Pancreas (tissue), 10 donors: ENCODE results near the gene PAM16. TPM values are rescaled to one million over a fixed set of nuclear protein-coding genes. Genes with fewer than 3 reads are reported as not detected.

ENCODE experiments used
- ATAC-seq, 4 donors: fragments of 200-7000 bp; cut with Tn5 transposase; one replicate each; pipeline versions ENCODE4 v1.8.0 to v1.9.1; 2020; ENCODE audit warnings: mild to moderate bottlenecking in 4 of 4, moderate library complexity in 4 of 4
- DNase-seq, 6 donors: peaks; one replicate each; pipeline ENCODE4 v3.0.0-alpha.2; 2020
- FAIRE-seq: peaks from 2 replicates; lab custom pipeline; 2012; peaks lifted over from hg19 to GRCh38; lab: Jason Lieb, UNC
- H3K27ac ChIP-seq, 4 donors: fragments of 200-600 bp; sonication (generic); 1 replicate in 3 of 4; 2 replicates in 1 of 4; pipeline versions ENCODE4 v1.5.0 to v1.8.0; 2020
- H3K27me3 ChIP-seq, 4 donors: fragments of 200-600 bp; one replicate each; pipeline ENCODE4 v1.8.0; 2021
- H3K36me3 ChIP-seq, 3 donors: fragments of 200-600 bp; sonication (generic) in 1 of 3; one replicate each; pipeline versions ENCODE4 v1.5.0 to v1.8.0; 2020 to 2021
- H3K4me1 ChIP-seq, 3 donors: fragments of 200-600 bp; one replicate each; pipeline ENCODE4 v1.8.0; 2021
- H3K4me3 ChIP-seq, 4 donors: fragments of 200-600 bp; sonication (generic) in 2 of 4; one replicate each; pipeline versions ENCODE4 v1.5.0 to v1.8.0; 2020 to 2021
- H3K9me3 ChIP-seq, 4 donors: fragments of 200-600 bp; one replicate each; pipeline ENCODE4 v1.8.0; 2021
- WGBS, 2 donors: extraction: QIAGEN DNeasy Blood & Tissue Kit; methylation state at CpG; one replicate each; pipeline ENCODE4 v1.1.7; 2013; 5-methylcytosine and 5-hydroxymethylcytosine counted together
- intact Hi-C, 3 donors: fragments of 100-400 bp; cut with DNase I; formaldehyde crosslinking; loops; one replicate each; pipeline versions ENCODE4 v1.11.1 to v1.14.2; 2022
- polyA plus RNA-seq, 2 donors: library from polyadenylated mRNA; stranded (reverse); fragments of 200-250 nt; gene quantifications; one replicate each; pipeline ENCODE4 v1.2.3, GENCODE V29; 2013
- total RNA-seq, 6 donors: library from RNA; stranded (reverse); fragmentation: NEBNext Ultra II Directional in 4 of 6; extraction: Animal tissue kit (Norgen Biotek cat#: 25700) in 4 of 6; gene quantifications; one replicate each; pipeline versions ENCODE4 v1.2.1 to v1.2.4, GENCODE V29; 2021 to 2023
- TF ChIP-seq, protein P1 (sequence below), 4 donors: fragments of 200-600 bp; sonication (generic) in 3 of 4; IDR thresholded peaks; one replicate each; pipeline versions ENCODE4 v1.5.0 to v1.8.0; 2021; ENCODE audit warnings: antibody characterized with exemption in 4 of 4
- donor health status: healthy with polysubstance abuse.
- donor health status: DM: no; HTN: no; CAD: no; lungs with moderate emphysema.
- donor health status: DM: no; HTN: no; CAD: no.
- donor health status: control.
- donor health status: control.
- donor health status: Bipolar disorder and iron deficiency.
- donor health status: DM: yes; HTN: yes; CAD: no.
- donor health status: DM: no; HTN: no; CAD: no.
- donor health status: DM: no; HTN: no; CAD: no.
- donor health status: DM: yes; HTN: yes; CAD: no.

PAM16 gene
- total and polyA plus RNA-seq, 8 donors, result 12.2 to 106 (median 27.2) TPM

DNA sequence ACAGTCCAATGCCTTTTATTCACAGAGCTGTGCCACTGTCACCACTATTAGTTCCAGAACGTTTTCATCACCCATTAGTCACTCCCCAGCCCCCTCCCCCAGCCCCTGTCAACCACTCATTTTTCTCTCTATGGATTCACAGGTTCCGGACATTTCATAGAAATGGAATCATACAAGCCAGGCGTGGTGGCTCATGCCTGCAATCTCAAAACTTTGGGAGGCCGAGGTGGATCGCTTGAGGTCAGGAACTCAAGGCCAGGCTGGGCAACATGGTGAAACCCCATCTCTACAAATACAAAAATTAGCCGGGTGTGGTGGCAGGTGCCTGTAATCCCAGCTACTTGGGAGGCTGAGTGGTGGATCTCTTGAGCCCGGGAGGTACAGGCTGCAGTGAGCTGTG is 759 bp upstream of the PAM16 start:
- DNase-seq (no peak), FAIRE-seq (no peak), ATAC-seq (no peak)
- no peak overlapping the region for H3K27ac ChIP-seq
- no peaks in the 10 kb centered on the region for H3K9me3 ChIP-seq
- intact Hi-C loops, result no loop called here
- TF ChIP-seq, protein P1, sequence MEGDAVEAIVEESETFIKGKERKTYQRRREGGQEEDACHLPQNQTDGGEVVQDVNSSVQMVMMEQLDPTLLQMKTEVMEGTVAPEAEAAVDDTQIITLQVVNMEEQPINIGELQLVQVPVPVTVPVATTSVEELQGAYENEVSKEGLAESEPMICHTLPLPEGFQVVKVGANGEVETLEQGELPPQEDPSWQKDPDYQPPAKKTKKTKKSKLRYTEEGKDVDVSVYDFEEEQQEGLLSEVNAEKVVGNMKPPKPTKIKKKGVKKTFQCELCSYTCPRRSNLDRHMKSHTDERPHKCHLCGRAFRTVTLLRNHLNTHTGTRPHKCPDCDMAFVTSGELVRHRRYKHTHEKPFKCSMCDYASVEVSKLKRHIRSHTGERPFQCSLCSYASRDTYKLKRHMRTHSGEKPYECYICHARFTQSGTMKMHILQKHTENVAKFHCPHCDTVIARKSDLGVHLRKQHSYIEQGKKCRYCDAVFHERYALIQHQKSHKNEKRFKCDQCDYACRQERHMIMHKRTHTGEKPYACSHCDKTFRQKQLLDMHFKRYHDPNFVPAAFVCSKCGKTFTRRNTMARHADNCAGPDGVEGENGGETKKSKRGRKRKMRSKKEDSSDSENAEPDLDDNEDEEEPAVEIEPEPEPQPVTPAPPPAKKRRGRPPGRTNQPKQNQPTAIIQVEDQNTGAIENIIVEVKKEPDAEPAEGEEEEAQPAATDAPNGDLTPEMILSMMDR (IDR thresholded peaks at IDR 0.05), result no peak
- H3K36me3 ChIP-seq, result no peaks in the 10 kb centered on the region
- 66 to 74% methylated on average over 7 of the region's 7 CpGs for WGBS, 2 donors
- H3K27me3 ChIP-seq, result no peaks in the 10 kb centered on the region
- H3K4me3 ChIP-seq, result no peak overlapping the region
- peaks cover 0 to 16% (median 0%) of the 10 kb centered on the region in 3 donors for H3K4me1 ChIP-seq

DNA sequence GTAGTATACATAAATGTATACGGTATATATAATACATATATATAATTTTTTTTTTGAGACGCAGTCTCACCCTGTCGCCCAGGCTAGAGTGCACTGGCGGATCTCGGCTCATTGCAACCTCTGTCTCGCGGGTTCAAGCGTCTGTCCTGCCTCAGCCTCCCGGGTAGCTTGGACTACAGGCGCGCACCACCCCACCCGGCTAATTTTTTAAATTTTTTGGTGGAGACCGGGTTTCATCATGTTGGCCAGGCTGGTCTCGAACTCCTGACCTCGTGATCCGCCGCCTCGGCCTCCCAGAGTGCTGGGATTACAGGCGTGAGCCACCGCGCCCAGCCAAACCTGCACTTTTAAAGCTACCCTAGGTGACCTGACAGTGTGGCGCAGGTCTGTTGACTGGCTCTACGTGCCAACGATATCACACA is 745 bp downstream of the PAM16 start:
- no peaks in the 10 kb centered on the region for H3K36me3 ChIP-seq
- WGBS, 2 donors, result 29 to 32% methylated on average over 24 of the region's 24 CpGs
- ATAC-seq, result no peak
- intact Hi-C loops, result no loop called here
- peak overlapping the region; percentile 63 to 98 (median 81) for H3K4me3 ChIP-seq
- no peaks in the 10 kb centered on the region for H3K27me3 ChIP-seq
- TF ChIP-seq, protein P1 (IDR thresholded peaks at IDR 0.05), result no peak
- H3K27ac ChIP-seq, result peak overlapping the region; percentile 40 to 84 (median 56)
- no peak for DNase-seq
- H3K9me3 ChIP-seq, result no peaks in the 10 kb centered on the region
- FAIRE-seq, result no peak
- H3K4me1 ChIP-seq, result peaks cover 8 to 28% (median 9%) of the 10 kb centered on the region in 3 donors

DNA sequence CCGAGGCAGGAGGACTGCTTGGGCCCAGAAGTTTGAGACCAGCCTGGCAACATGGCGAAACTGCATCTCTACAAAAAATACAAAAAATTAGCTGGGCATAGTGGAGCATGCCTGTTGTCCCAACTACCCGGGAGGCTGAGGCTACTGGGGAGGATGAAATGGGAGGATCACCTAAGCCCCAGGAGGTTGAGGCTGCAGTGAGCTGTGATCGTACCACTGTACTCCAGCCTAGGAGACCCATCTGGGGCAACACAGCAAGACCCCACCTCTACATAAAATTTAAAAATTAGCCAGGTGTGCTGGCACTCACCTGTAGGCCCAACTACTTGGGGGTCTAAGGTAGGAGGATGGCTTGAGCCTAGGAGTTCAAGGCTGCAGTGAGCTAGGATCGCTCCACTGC is 1.8 kb downstream of the PAM16 start:
- DNase-seq, result no peak
- no peaks in the 10 kb centered on the region for H3K36me3 ChIP-seq
- peaks cover 9 to 34% (median 10%) of the 10 kb centered on the region in 3 donors for H3K4me1 ChIP-seq
- FAIRE-seq, result no peak
- 96% methylated on average over 5 of the region's 5 CpGs for WGBS, 2 donors
- intact Hi-C loops, result no loop called here
- no peak for ATAC-seq
- TF ChIP-seq, protein P1 (IDR thresholded peaks at IDR 0.05), result no peak
- H3K27me3 ChIP-seq, result no peaks in the 10 kb centered on the region
- H3K27ac ChIP-seq, result no peak overlapping the region
- no peak overlapping the region for H3K4me3 ChIP-seq
- H3K9me3 ChIP-seq, result no peaks in the 10 kb centered on the region

DNA sequence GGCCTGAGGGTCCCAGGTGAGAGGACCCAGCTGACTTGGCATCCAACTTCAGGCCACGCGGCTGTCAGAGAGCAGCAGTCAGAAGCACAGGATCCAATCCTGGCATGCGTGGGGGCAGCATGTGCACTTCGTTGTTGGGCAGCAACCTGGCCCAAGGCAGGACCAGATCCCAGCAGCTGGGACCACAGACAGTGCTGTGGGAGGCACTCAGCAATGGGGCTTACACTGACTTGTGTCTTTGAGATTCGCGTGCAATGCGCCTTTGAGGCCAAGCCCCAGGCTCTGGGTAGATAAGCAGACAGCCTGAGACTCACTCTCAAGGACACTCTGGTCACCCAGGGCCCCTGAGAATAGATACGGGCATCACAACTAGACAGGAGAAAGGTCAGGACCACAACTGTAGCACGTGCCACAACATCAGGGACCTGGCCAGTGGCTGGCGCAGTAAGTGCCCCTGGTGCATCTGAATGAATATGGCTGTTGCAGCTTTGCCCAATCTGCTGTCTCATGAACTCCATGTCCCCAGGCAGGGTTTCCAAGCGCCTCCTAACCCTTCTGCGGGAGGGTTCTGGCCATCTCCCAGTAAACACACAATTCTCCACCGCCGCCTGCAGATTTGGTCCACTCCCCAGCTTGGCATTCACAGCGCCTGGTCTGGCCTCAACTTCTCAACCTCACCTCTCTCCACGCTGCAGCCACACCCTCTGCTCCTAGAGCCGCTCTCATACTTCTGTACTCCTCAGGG is 3.2 kb downstream of the PAM16 start:
- H3K36me3 ChIP-seq, result no peaks in the 10 kb centered on the region
- TF ChIP-seq, protein P1 (IDR thresholded peaks at IDR 0.05), result no peak
- H3K9me3 ChIP-seq, result no peaks in the 10 kb centered on the region
- no peak overlapping the region for H3K27ac ChIP-seq
- H3K4me1 ChIP-seq, result peaks cover 9 to 34% (median 10%) of the 10 kb centered on the region in 3 donors
- WGBS, 2 donors, result 69 to 71% methylated on average over 17 of the region's 17 CpGs
- intact Hi-C loops, result no loop called here
- H3K27me3 ChIP-seq, result no peaks in the 10 kb centered on the region
- ATAC-seq (no peak), FAIRE-seq (no peak), DNase-seq (peak in 1 of 6 donors; percentile 50)
- H3K4me3 ChIP-seq, result no peak overlapping the region

DNA sequence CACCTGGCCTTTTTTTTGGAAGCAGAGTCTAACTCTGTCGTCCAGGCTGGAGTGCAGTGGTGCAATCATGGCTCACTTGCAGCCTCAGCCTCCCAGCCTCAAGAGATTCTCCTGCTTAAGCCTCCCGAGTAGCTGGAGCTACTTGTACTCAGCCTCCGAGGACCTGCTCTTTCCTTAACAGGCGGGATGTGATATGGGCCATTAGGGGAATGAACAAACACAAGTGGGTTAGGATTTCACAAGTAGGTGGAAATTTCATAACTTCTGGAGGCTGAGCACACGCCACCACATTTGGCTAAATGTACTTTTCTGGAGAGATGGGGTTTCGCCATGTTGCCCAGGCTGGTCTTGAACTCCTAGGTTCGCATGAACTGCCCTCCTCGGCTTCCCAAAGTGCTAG is 4.1 kb downstream of the PAM16 start:
- ATAC-seq (no peak), FAIRE-seq (no peak), DNase-seq (no peak)
- H3K36me3 ChIP-seq, result no peaks in the 10 kb centered on the region
- H3K4me3 ChIP-seq, result no peak overlapping the region
- WGBS, 2 donors, result 84 to 86% methylated on average over 8 of the region's 8 CpGs
- TF ChIP-seq, protein P1 (IDR thresholded peaks at IDR 0.05), result no peak
- H3K27ac ChIP-seq, result no peak overlapping the region
- H3K9me3 ChIP-seq, result no peaks in the 10 kb centered on the region
- intact Hi-C loops, result no loop called here
- no peaks in the 10 kb centered on the region for H3K27me3 ChIP-seq
- peaks cover 9 to 34% (median 10%) of the 10 kb centered on the region in 3 donors for H3K4me1 ChIP-seq
